H9 (cell line): ENCODE measurements around the gene AADACL3. TPM values are rescaled to one million over a fixed set of nuclear protein-coding genes. Genes with fewer than 3 reads are reported as not detected.

ENCODE experiments used
- DNase-seq: peaks from one replicate; pipeline ENCODE4 v3.0.0-alpha.2; 2017
- H2AFZ ChIP-seq: one replicate; pipeline ENCODE4 v1.6.1; 2013; ENCODE audit warnings: mild to moderate bottlenecking, low read length, control low read depth, moderate library complexity
- H2AK5ac ChIP-seq: 2 replicates; pipeline ENCODE4 v1.6.1; 2013; ENCODE audit warnings: low read length, control low read depth, mixed read lengths; ENCODE audit not compliant: insufficient read length
- H2BK120ac ChIP-seq: one replicate; pipeline ENCODE4 v1.6.1; 2013; ENCODE audit warnings: low read depth, mild to moderate bottlenecking, low read length, control low read depth, inconsistent platforms; ENCODE audit not compliant: poor library complexity, severe bottlenecking
- H2BK12ac ChIP-seq: 2 replicates; pipeline ENCODE4 v1.6.1; 2013; ENCODE audit warnings: low read length, control low read depth, mixed read lengths, low read depth; ENCODE audit not compliant: insufficient read length
- H2BK15ac ChIP-seq: 2 replicates; pipeline ENCODE4 v1.6.1; 2013; ENCODE audit warnings: low read depth, low read length, control low read depth
- H2BK20ac ChIP-seq: one replicate; pipeline ENCODE4 v1.6.1; 2013; ENCODE audit warnings: low read depth, mild to moderate bottlenecking, low read length, control low read depth, inconsistent platforms; ENCODE audit not compliant: poor library complexity, severe bottlenecking
- H2BK5ac ChIP-seq: 2 replicates; pipeline ENCODE4 v1.6.1; 2013; ENCODE audit warnings: low read length, control low read depth, mixed read lengths; ENCODE audit not compliant: insufficient read length
- H3K14ac ChIP-seq: 2 replicates; pipeline ENCODE4 v1.6.1; 2013; ENCODE audit warnings: low read length, control low read depth; ENCODE audit not compliant: insufficient read depth
- H3K18ac ChIP-seq: 2 replicates; pipeline ENCODE4 v1.6.1; 2013; ENCODE audit warnings: low read depth, mild to moderate bottlenecking, mixed read lengths, low read length, control low read depth; ENCODE audit not compliant: insufficient read length
- H3K23ac ChIP-seq: 2 replicates; pipeline ENCODE4 v1.6.1; 2013; ENCODE audit warnings: low read length, control low read depth, mixed read lengths, low read depth; ENCODE audit not compliant: insufficient read length
- H3K23me2 ChIP-seq: 2 replicates; pipeline ENCODE4 v1.6.1; 2013; ENCODE audit warnings: low read depth, mild to moderate bottlenecking, mixed read lengths, low read length, control low read depth; ENCODE audit not compliant: insufficient read length, poor library complexity, severe bottlenecking
- H3K27ac ChIP-seq: 2 replicates; pipeline ENCODE4 v1.5.1; 2013; ENCODE audit warnings: low read length, control low read depth, mixed read lengths, low read depth; ENCODE audit not compliant: insufficient read length
- H3K27me3 ChIP-seq: 2 replicates; pipeline ENCODE4 v1.6.1; 2013; ENCODE audit warnings: low read length, control low read depth, inconsistent platforms; ENCODE audit not compliant: insufficient read depth
- H3K4ac ChIP-seq: 2 replicates; pipeline ENCODE4 v1.6.1; 2013; ENCODE audit warnings: low read depth, mild to moderate bottlenecking, control low read depth, inconsistent platforms, low read length, moderate library complexity
- H3K4me1 ChIP-seq: 2 replicates; pipeline ENCODE4 v1.6.1; 2013; ENCODE audit warnings: low read length, control low read depth, inconsistent platforms; ENCODE audit not compliant: insufficient read depth
- H3K4me2 ChIP-seq: 2 replicates; pipeline ENCODE4 v1.6.1; 2013; ENCODE audit warnings: low read length, control low read depth, mixed read lengths; ENCODE audit not compliant: insufficient read length, insufficient read depth
- H3K56ac ChIP-seq: 2 replicates; pipeline ENCODE4 v1.6.1; 2013; ENCODE audit warnings: low read depth, mild to moderate bottlenecking, mixed read lengths, low read length, control low read depth; ENCODE audit not compliant: insufficient read length
- H3K79me1 ChIP-seq: 2 replicates; pipeline ENCODE4 v1.6.1; 2013; ENCODE audit warnings: low read depth, mild to moderate bottlenecking, moderate library complexity, low read length, control low read depth, inconsistent platforms; ENCODE audit not compliant: insufficient read depth, poor library complexity, severe bottlenecking
- H3K79me2 ChIP-seq: 2 replicates; pipeline ENCODE4 v1.6.1; 2013; ENCODE audit warnings: low read length, control low read depth, inconsistent platforms; ENCODE audit not compliant: insufficient read depth
- H3K9ac ChIP-seq: 2 replicates; pipeline ENCODE4 v1.6.1; 2013; ENCODE audit warnings: low read length, control low read depth, mixed read lengths; ENCODE audit not compliant: insufficient read length; ENCODE audit errors: extremely low read depth
- H3K9me3 ChIP-seq: one replicate; pipeline ENCODE4 v1.6.1; 2013; ENCODE audit warnings: low read depth, low read length, inconsistent platforms; ENCODE audit not compliant: control insufficient read depth
- H3T11ph ChIP-seq: one replicate; pipeline ENCODE4 v1.6.1; 2013; ENCODE audit warnings: mild to moderate bottlenecking, low read length, control low read depth, inconsistent platforms
- H4K20me1 ChIP-seq: one replicate; pipeline ENCODE4 v1.6.1; 2013; ENCODE audit not compliant: control insufficient read depth, insufficient read length, insufficient read depth
- H4K5ac ChIP-seq: 2 replicates; pipeline ENCODE4 v1.6.1; 2013; ENCODE audit warnings: low read depth, mild to moderate bottlenecking, mixed read lengths, low read length, control low read depth; ENCODE audit not compliant: insufficient read length
- H4K8ac ChIP-seq: replicated peaks from 2 replicates; pipeline ENCODE4 v1.6.1; 2013; ENCODE audit warnings: low read length, control low read depth, mixed read lengths, low read depth; ENCODE audit not compliant: insufficient read length
- H4K91ac ChIP-seq: 2 replicates; pipeline ENCODE4 v1.6.1; 2013; ENCODE audit warnings: low read depth, mild to moderate bottlenecking, moderate library complexity, mixed read lengths, low read length, control low read depth; ENCODE audit not compliant: insufficient read length
- H3K27ac Mint-ChIP-seq, 3 experiments: 2 replicates in 2 of 3; 3 replicates in 1 of 3; pipeline ENCODE4 v1.8.0; 2020 to 2021; ENCODE audit warnings: mixed read lengths in 3 of 3, mild to moderate bottlenecking in 1 of 3, moderate library complexity in 1 of 3
- H3K27me3 Mint-ChIP-seq: 2 replicates; pipeline ENCODE4 v1.8.0; 2021; ENCODE audit warnings: low read depth, mild to moderate bottlenecking, moderate library complexity, mixed read lengths
- H3K36me3 Mint-ChIP-seq, 3 experiments: 2 replicates in 2 of 3; 3 replicates in 1 of 3; pipeline ENCODE4 v1.8.0; 2020 to 2021; ENCODE audit warnings: low read depth in 3 of 3, mixed read lengths in 3 of 3; ENCODE audit not compliant: insufficient read depth in 1 of 3
- H3K4me1 Mint-ChIP-seq, 2 experiments: 2 replicates each; pipeline ENCODE4 v1.8.0; 2020; ENCODE audit warnings: mixed read lengths in 2 of 2
- H3K4me3 Mint-ChIP-seq, 2 experiments: 2 replicates in 1 of 2; 3 replicates in 1 of 2; pipeline ENCODE4 v1.8.0; 2020 to 2021; ENCODE audit warnings: mild to moderate bottlenecking in 2 of 2, mixed read lengths in 2 of 2, moderate library complexity in 1 of 2
- H3K9me3 Mint-ChIP-seq, 2 experiments: 2 replicates in 1 of 2; 3 replicates in 1 of 2; pipeline ENCODE4 v1.8.0; 2020; ENCODE audit warnings: mild to moderate bottlenecking in 2 of 2, mixed read lengths in 2 of 2, moderate library complexity in 1 of 2
- CTCF ChIP-seq: fragments of 200-600 bp; sonication (generic); conservative IDR thresholded peaks from 3 replicates; pipeline ENCODE4 v1.8.0; 2021; ENCODE audit warnings: antibody characterized with exemption, mild to moderate bottlenecking
- WGBS: extraction: QIAGEN DNeasy Blood & Tissue Kit; methylation state at CpG from one replicate; pipeline ENCODE4 v1.1.7; 2013; ENCODE audit warnings: missing lambda C conversion rate, low lambda C conversion rate, mixed read lengths; ENCODE audit not compliant: insufficient read length; ENCODE audit errors: extremely low coverage; 5-methylcytosine and 5-hydroxymethylcytosine counted together
- total RNA-seq: library from RNA; stranded (reverse); gene quantifications from 2 replicates; pipeline ENCODE4 v1.2.1, GENCODE V29; 2021

AADACL3 gene
- total RNA-seq, 1 experiment from 2014 or later: 0.22 TPM

- no peak overlapping the region for H3K14ac ChIP-seq
- H3K9me3 ChIP-seq: no peaks in the 10 kb centered on the region
- Mint-ChIP-seq H3K4me3 (no peak overlapping the region), H3K27ac (no peak overlapping the region), H3K4me1 (no peaks in the 10 kb centered on the region), H3K36me3 (no peaks in the 10 kb centered on the region), H3K9me3 (peaks cover 0 to 4% of the 10 kb centered on the region in 2 experiments; a peak in 4 of 5 replicates), H3K27me3 (peaks cover 14% of the 10 kb centered on the region)
- no peak overlapping the region for H3K4ac ChIP-seq
- no peak overlapping the region for H2BK15ac ChIP-seq
- no peak overlapping the region for H2BK5ac ChIP-seq
- no peaks in the 10 kb centered on the region for H3K27me3 ChIP-seq
- H4K5ac ChIP-seq: no peak overlapping the region
- no peak overlapping the region for H3K18ac ChIP-seq
- H2AFZ ChIP-seq: no peak overlapping the region
- no peak for TF ChIP-seq CTCF
- no peak overlapping the region for H3K23ac ChIP-seq
- H3K23me2 ChIP-seq: no peaks in the 10 kb centered on the region
- H3K56ac ChIP-seq: no peak overlapping the region
- no CpG with 5 or more reads among the region's 5 CpGs for WGBS
- no peaks in the 10 kb centered on the region for H4K20me1 ChIP-seq
- no peak overlapping the region for H2BK120ac ChIP-seq
- no peak overlapping the region for H2BK12ac ChIP-seq
- H2BK20ac ChIP-seq: no peak overlapping the region
- H3T11ph ChIP-seq: no peak overlapping the region
- H3K4me1 ChIP-seq: no peaks in the 10 kb centered on the region
- no peak overlapping the region for H4K8ac ChIP-seq
- no peak overlapping the region for H3K9ac ChIP-seq
- no peak overlapping the region for H4K91ac ChIP-seq
- H3K27ac ChIP-seq: no peak overlapping the region
- no peaks in the 10 kb centered on the region for H3K79me1 ChIP-seq
- no peak overlapping the region for H3K4me2 ChIP-seq
- no peak for DNase-seq
- H3K79me2 ChIP-seq: 0 out of 2 replicates have a peak, but pooled peaks cover 2% of the 10 kb centered on the region
- H2AK5ac ChIP-seq: no peak overlapping the region
These were observed 56.6 kb downstream of the AADACL3 start for GRCh38 chr1:12772520-12772919.
